Measurements from ENCODE around the gene CHN2. TPM values are rescaled to one million over a fixed set of nuclear protein-coding genes. Genes with fewer than 3 reads are reported as not detected.

Gene CHN2
- total RNA-seq, 1 donor from 2014 or later, result 8.0 TPM

DNA sequence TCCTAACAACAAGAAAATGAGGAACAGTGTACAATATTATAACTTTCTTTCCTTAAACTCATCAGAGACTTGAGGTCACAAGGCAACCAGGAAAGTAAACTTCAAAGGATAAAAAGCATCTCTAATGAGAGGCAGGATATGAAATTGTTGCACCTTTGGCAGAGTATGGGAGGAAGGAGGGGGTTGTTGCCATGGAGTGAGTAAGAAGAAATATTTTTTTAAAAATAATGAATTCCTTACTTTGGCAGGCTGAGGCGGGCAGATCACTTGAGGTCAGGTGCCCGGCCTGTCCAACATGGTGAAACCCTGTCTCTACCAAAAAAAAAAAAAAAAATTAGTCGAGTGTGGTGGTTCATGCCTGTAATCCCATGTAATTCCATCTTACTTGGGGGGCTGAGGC lies 21.1 kb upstream of the CHN2 start:
- peaks cover 4% of the 10 kb centered on the region for H3K9me3 Mint-ChIP-seq
- no peak overlapping the region for H3K27ac Mint-ChIP-seq

GRCh38 chr7:29177963-29178600 lies 16.5 kb upstream of the CHN2 start:
- H3K27ac Mint-ChIP-seq, result no peak overlapping the region
- peaks cover 5% of the 10 kb centered on the region for H3K4me1 Mint-ChIP-seq
- peaks cover 4% of the 10 kb centered on the region for H3K9me3 Mint-ChIP-seq
- no peak for DNase-seq (ENCODE audit: low spot score in 2 of 2, unreplicated experiment in 2 of 2)
- H3K36me3 Mint-ChIP-seq, result no peaks in the 10 kb centered on the region
- TF ChIP-seq, protein P1, sequence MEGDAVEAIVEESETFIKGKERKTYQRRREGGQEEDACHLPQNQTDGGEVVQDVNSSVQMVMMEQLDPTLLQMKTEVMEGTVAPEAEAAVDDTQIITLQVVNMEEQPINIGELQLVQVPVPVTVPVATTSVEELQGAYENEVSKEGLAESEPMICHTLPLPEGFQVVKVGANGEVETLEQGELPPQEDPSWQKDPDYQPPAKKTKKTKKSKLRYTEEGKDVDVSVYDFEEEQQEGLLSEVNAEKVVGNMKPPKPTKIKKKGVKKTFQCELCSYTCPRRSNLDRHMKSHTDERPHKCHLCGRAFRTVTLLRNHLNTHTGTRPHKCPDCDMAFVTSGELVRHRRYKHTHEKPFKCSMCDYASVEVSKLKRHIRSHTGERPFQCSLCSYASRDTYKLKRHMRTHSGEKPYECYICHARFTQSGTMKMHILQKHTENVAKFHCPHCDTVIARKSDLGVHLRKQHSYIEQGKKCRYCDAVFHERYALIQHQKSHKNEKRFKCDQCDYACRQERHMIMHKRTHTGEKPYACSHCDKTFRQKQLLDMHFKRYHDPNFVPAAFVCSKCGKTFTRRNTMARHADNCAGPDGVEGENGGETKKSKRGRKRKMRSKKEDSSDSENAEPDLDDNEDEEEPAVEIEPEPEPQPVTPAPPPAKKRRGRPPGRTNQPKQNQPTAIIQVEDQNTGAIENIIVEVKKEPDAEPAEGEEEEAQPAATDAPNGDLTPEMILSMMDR (IDR thresholded peaks at IDR 0.05; ENCODE audit: unreplicated experiment), result no peak
- H3K27me3 Mint-ChIP-seq (ENCODE audit: low read depth), result no peaks in the 10 kb centered on the region
- no peak overlapping the region for H3K4me3 Mint-ChIP-seq

More for the DNA sequence above, 21.1 kb upstream of the CHN2 start:
- no peak for DNase-seq (ENCODE audit: low spot score in 2 of 2, unreplicated experiment in 2 of 2)
- TF ChIP-seq, protein P1 (IDR thresholded peaks at IDR 0.05; ENCODE audit: unreplicated experiment), result no peak
- no peaks in the 10 kb centered on the region for H3K36me3 Mint-ChIP-seq
- H3K4me3 Mint-ChIP-seq, result no peak overlapping the region
- no peaks in the 10 kb centered on the region for H3K27me3 Mint-ChIP-seq (ENCODE audit: low read depth)
- peaks cover 5% of the 10 kb centered on the region for H3K4me1 Mint-ChIP-seq

GRCh38 chr7:29179115-29179514 lies 15.5 kb upstream of the CHN2 start:
- TF ChIP-seq, protein P1 (IDR thresholded peaks at IDR 0.05; ENCODE audit: unreplicated experiment), result no peak
- no peak for DNase-seq (ENCODE audit: low spot score in 2 of 2, unreplicated experiment in 2 of 2)
- Mint-ChIP-seq H3K27me3 (ENCODE audit: low read depth) (no peaks in the 10 kb centered on the region), H3K36me3 (no peaks in the 10 kb centered on the region), H3K9me3 (peaks cover 4% of the 10 kb centered on the region), H3K4me3 (no peak overlapping the region), H3K4me1 (no peaks in the 10 kb centered on the region), H3K27ac (no peak overlapping the region)

DNA sequence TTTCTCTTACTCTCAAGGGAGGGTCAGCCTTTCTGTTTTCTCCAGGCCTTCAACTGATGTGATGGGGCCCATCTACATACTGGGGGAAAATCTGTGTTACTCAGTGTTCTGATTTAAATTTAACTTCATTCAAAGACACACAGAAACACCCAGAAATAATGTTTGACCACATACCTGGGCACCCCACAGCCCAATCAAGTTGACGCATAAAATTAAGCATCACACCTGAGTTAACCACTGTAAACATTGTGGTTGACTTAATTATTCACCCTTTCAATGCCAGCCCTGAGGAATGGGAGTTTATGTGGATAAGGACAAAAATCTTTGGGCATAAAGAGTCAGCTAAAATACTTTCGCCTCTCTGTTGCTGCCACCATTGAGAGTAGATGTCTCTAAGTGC lies 10.0 kb upstream of the CHN2 start:
- H3K4me1 Mint-ChIP-seq, result peaks cover under 1% of the 10 kb centered on the region

DNA sequence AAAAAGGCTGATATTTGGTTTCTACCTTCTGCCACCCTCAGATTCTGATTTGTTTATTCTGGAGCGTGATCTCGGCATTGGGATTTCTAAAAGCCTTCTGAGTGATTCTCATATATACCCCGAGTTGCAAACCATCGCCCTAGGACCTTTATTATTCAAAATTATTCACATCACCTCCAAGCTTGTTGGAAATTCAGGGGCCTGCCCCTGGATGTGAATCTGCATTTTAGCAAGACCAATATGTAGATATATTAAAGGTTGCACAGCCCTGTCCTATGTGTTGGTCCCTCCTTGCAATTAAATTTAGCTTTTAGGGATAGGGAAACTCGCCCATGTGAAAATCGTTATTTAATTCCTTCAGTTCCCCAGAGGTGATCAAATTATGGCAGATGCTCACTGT lies 9.0 kb upstream of the CHN2 start:
- no peaks in the 10 kb centered on the region for H3K27me3 Mint-ChIP-seq (ENCODE audit: low read depth)
- TF ChIP-seq, protein P1 (IDR thresholded peaks at IDR 0.05; ENCODE audit: unreplicated experiment), result no peak
- H3K4me1 Mint-ChIP-seq, result peaks cover 11% of the 10 kb centered on the region
- no peak for DNase-seq (ENCODE audit: low spot score in 2 of 2, unreplicated experiment in 2 of 2)
- H3K27ac Mint-ChIP-seq, result no peak overlapping the region
- no peaks in the 10 kb centered on the region for H3K36me3 Mint-ChIP-seq
- no peak overlapping the region for H3K4me3 Mint-ChIP-seq
- H3K9me3 Mint-ChIP-seq, result no peaks in the 10 kb centered on the region

More for the DNA sequence above, 10.0 kb upstream of the CHN2 start:
- H3K27ac Mint-ChIP-seq, result no peak overlapping the region
- DNase-seq (ENCODE audit: low spot score in 2 of 2, unreplicated experiment in 2 of 2), result no peak
- TF ChIP-seq, protein P1 (IDR thresholded peaks at IDR 0.05; ENCODE audit: unreplicated experiment), result no peak
- H3K4me3 Mint-ChIP-seq, result no peak overlapping the region
- H3K27me3 Mint-ChIP-seq (ENCODE audit: low read depth), result no peaks in the 10 kb centered on the region
- no peaks in the 10 kb centered on the region for H3K9me3 Mint-ChIP-seq
- no peaks in the 10 kb centered on the region for H3K36me3 Mint-ChIP-seq
